DOHH2 (cell line): ENCODE results near the gene CREB3L2.

Source experiments
- H3F3A ChIP-seq: fragments of 200-600 bp; sonication (generic), shearing (Covaris generic); 2 replicates; pipeline ENCODE4 v1.6.0; 2016; ENCODE audit warnings: antibody characterized with exemption, mild to moderate bottlenecking; ENCODE audit not compliant: control insufficient read depth, insufficient read depth
- H3K27ac ChIP-seq: fragments of 200-600 bp; sonication (generic); 2 replicates; pipeline ENCODE4 v1.5.1; 2014; ENCODE audit warnings: low read depth, mild to moderate bottlenecking, low read length, moderate library complexity
- H3K27me3 ChIP-seq: fragments of 200-600 bp; sonication (generic); 2 replicates; pipeline ENCODE4 v1.6.1; 2014; ENCODE audit warnings: mild to moderate bottlenecking, low read length, mixed read lengths; ENCODE audit not compliant: control insufficient read depth
- H3K36me3 ChIP-seq: fragments of 200-600 bp; sonication (generic); 2 replicates; pipeline ENCODE4 v1.6.1; 2014; ENCODE audit warnings: mild to moderate bottlenecking, low read length, moderate library complexity, mixed read lengths; ENCODE audit not compliant: control insufficient read depth
- H3K4me1 ChIP-seq: fragments of 200-600 bp; sonication (generic); 2 replicates; pipeline ENCODE4 v1.6.1; 2014; ENCODE audit warnings: mild to moderate bottlenecking, low read length, mixed read lengths; ENCODE audit not compliant: control insufficient read depth
- H3K4me2 ChIP-seq: fragments of 200-600 bp; sonication (generic); 2 replicates; pipeline ENCODE4 v1.6.0; 2014; ENCODE audit warnings: mild to moderate bottlenecking, low read length, moderate library complexity
- H3K4me3 ChIP-seq: fragments of 200-600 bp; sonication (generic); 2 replicates; pipeline ENCODE4 v1.5.1; 2014; ENCODE audit warnings: mild to moderate bottlenecking, low read length, mixed read lengths
- H3K79me2 ChIP-seq: fragments of 200-600 bp; sonication (generic); 2 replicates; pipeline ENCODE4 v1.6.1; 2014; ENCODE audit warnings: mild to moderate bottlenecking, low read length, mixed read lengths; ENCODE audit not compliant: control insufficient read depth
- H3K9me2 ChIP-seq: fragments of 200-600 bp; sonication (generic); replicated peaks from 2 replicates; pipeline ENCODE4 v1.6.1; 2014; ENCODE audit warnings: mild to moderate bottlenecking, low read length, mixed read lengths; ENCODE audit not compliant: control insufficient read depth
- H3K9me3 ChIP-seq: fragments of 200-600 bp; sonication (generic); 2 replicates; pipeline ENCODE4 v1.6.1; 2014; ENCODE audit warnings: antibody characterized with exemption, low read length, mixed read lengths; ENCODE audit not compliant: control insufficient read depth, insufficient read depth
- H4K20me1 ChIP-seq: fragments of 200-600 bp; sonication (generic); 2 replicates; pipeline ENCODE4 v1.6.0; 2014; ENCODE audit warnings: low read depth, mild to moderate bottlenecking, antibody characterized with exemption, low read length, moderate library complexity; ENCODE audit not compliant: control insufficient read depth, insufficient read depth
- EZH2phosphoT487 ChIP-seq: fragments of 200-600 bp; sonication (generic); IDR thresholded peaks from 2 replicates; pipeline ENCODE4 v1.6.1; 2017; ENCODE audit warnings: borderline replicate concordance, mild to moderate bottlenecking, antibody characterized with exemption, low read length, moderate library complexity, mixed read lengths
- TF ChIP-seq, protein P1 (sequence below): fragments of 200-600 bp; sonication (generic); IDR thresholded peaks from one replicate; pipeline ENCODE4 v1.5.1; 2014; ENCODE audit warnings: antibody characterized with exemption, mild to moderate bottlenecking, low read depth, low read length; ENCODE audit not compliant: poor library complexity, severe bottlenecking

The CREB3L2 gene

DNA sequence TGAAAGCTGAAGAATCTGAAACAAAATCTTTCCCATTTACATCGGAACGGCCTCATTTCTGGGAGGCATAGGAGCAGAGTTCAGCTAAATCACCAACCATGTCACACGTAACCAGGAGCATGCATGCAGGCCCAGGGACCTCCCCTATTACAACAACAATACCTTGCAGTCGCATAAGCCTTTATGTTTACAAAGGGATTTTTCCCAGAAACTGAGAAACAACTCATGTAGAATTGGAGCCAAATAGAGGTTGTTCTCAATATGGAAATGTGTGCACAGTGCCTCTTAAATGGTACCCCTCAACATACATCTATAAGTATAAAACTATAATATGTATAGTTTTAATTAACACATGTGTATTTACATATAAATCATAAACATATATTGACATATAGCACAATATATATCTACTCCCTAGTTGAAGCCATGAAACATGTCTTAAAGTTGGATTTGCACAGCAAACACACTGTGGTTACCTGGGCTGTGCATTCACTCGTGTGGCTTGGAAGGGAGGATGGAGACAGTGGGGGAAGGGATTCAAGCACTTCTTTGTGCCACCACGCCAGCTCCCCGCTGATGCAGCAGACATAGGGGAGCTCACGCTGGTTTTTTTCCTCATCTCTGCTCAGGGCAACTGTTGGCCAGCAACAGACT is 120.2 kb downstream of the CREB3L2 start:
- H3K9me3 ChIP-seq = no peaks in the 10 kb centered on the region
- H3K27me3 ChIP-seq = no peaks in the 10 kb centered on the region
- TF ChIP-seq, protein P1, sequence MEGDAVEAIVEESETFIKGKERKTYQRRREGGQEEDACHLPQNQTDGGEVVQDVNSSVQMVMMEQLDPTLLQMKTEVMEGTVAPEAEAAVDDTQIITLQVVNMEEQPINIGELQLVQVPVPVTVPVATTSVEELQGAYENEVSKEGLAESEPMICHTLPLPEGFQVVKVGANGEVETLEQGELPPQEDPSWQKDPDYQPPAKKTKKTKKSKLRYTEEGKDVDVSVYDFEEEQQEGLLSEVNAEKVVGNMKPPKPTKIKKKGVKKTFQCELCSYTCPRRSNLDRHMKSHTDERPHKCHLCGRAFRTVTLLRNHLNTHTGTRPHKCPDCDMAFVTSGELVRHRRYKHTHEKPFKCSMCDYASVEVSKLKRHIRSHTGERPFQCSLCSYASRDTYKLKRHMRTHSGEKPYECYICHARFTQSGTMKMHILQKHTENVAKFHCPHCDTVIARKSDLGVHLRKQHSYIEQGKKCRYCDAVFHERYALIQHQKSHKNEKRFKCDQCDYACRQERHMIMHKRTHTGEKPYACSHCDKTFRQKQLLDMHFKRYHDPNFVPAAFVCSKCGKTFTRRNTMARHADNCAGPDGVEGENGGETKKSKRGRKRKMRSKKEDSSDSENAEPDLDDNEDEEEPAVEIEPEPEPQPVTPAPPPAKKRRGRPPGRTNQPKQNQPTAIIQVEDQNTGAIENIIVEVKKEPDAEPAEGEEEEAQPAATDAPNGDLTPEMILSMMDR = no peak
- TF ChIP-seq EZH2phosphoT487 = no peak
- no peaks in the 10 kb centered on the region for H3K4me1 ChIP-seq
- no peaks in the 10 kb centered on the region for H3K79me2 ChIP-seq
- no peaks in the 10 kb centered on the region for H3K36me3 ChIP-seq
- H3F3A ChIP-seq = no peaks in the 10 kb centered on the region
- H3K27ac ChIP-seq = no peak overlapping the region
- no peak overlapping the region for H3K4me3 ChIP-seq
- H3K9me2 ChIP-seq = no peaks in the 10 kb centered on the region
- H3K4me2 ChIP-seq = no peak overlapping the region
- no peaks in the 10 kb centered on the region for H4K20me1 ChIP-seq

DNA sequence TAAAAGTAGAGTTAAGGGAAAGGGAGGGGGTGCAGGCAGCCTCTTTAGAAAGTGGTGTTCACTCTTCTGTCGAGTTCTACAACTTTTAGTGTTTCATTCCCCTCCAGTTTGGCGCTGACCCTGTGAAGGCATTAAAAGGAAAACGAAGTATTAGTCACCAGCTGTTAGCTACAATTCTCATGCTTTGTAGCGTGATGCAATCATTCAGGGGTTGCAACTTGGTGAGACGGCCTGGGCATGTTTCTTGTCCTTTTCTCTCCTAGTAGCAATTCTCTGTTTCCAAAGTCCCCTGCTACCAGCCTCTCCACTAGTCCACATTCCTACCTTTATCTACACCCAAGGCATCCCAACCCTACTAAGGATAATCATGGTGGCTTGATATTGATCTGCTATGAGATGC is 121.5 kb downstream of the CREB3L2 start:
- H3K9me2 ChIP-seq = no peaks in the 10 kb centered on the region
- H3K4me3 ChIP-seq = no peak overlapping the region
- TF ChIP-seq, protein P1 = no peak
- no peaks in the 10 kb centered on the region for H3F3A ChIP-seq
- no peak overlapping the region for H3K27ac ChIP-seq
- no peaks in the 10 kb centered on the region for H3K79me2 ChIP-seq
- no peak overlapping the region for H3K4me2 ChIP-seq
- H3K9me3 ChIP-seq = no peaks in the 10 kb centered on the region
- H3K27me3 ChIP-seq = no peaks in the 10 kb centered on the region
- H3K36me3 ChIP-seq = no peaks in the 10 kb centered on the region
- no peaks in the 10 kb centered on the region for H4K20me1 ChIP-seq
- H3K4me1 ChIP-seq = no peaks in the 10 kb centered on the region

DNA sequence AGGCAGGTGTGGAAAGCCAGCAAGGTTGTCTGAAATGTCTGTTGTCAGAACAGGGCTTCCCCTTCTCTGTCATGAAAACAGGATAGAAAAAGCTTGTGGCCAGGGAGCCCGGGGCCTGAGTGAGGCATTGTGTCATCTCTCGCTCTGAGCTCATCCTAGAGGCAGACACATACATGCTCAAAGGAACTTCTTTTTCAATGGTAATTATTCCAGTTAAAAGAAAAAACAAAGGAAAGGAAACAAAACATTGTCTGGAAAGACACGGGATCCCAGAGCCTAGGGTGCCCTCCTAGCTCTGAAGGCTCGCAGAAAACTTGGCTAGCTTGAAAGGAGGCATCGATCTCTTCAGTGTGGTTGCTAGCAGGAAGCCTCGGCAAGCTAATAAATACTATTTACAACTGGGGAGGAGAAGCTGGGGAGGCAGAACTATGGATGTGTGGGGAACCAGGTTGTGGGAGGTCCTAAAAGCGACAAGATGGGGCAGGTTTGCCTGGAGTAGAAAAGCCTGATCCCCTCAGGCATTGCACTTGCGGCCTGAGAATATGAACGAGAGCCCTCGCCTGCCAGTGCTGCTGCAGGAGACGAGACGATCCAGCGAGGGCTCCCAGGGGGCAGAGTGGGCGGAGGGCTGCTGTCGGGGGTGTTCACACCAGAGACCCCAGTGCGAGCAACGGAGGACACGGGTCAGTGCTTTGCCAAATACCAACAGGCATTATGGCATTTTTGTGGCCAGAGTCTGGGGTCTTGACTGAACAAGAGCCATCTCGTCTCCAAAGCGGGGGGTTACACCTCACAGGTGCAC is 122.3 kb downstream of the CREB3L2 start:
- no peaks in the 10 kb centered on the region for H3K27me3 ChIP-seq
- no peaks in the 10 kb centered on the region for H3K9me3 ChIP-seq
- no peak for TF ChIP-seq EZH2phosphoT487
- TF ChIP-seq, protein P1 = no peak
- no peak overlapping the region for H3K4me2 ChIP-seq
- H3K4me1 ChIP-seq = no peaks in the 10 kb centered on the region
- no peaks in the 10 kb centered on the region for H3K79me2 ChIP-seq
- H3K9me2 ChIP-seq = no peaks in the 10 kb centered on the region
- no peaks in the 10 kb centered on the region for H3K36me3 ChIP-seq
- no peak overlapping the region for H3K27ac ChIP-seq
- no peaks in the 10 kb centered on the region for H3F3A ChIP-seq
- no peak overlapping the region for H3K4me3 ChIP-seq
- no peaks in the 10 kb centered on the region for H4K20me1 ChIP-seq
